ENCODE data around the gene PADI2.
"Not testable (repeated sequence)": the region's sequence is repeated elsewhere in the genome, so short reads cannot be mapped to it uniquely, and the experiment has no call there.

PADI2 gene

DNA sequence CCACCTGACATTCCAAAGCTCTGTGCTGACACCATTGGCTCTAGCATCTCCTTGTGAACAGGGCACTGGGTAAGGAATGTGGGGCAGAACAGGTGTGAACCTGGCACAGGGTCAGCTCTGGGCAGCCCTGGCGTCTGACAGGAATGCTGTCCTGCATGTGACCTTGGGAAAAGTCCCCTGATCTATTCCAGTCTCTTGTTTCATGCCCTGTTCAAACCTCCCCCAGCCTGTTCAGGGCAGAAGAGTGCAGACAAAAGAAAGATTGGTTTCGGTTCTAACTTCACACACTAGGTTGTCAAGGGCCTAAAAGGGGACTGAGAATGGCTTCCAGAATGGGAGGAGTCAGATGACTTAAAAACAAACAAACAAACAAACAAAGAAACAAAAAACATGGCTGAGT is 37.8 kb downstream of the PADI2 start:
- no peak for DNase-seq (ENCODE audit: low spot score)

GRCh38 chr1:17080880-17081279 is 38.4 kb downstream of the PADI2 start:
- DNase-seq (ENCODE audit: low spot score), result no peak

- no peak for DNase-seq (ENCODE audit: low spot score)
Measured at GRCh38 chr1:17080085-17080759, 39.0 kb downstream of the PADI2 start.

DNA sequence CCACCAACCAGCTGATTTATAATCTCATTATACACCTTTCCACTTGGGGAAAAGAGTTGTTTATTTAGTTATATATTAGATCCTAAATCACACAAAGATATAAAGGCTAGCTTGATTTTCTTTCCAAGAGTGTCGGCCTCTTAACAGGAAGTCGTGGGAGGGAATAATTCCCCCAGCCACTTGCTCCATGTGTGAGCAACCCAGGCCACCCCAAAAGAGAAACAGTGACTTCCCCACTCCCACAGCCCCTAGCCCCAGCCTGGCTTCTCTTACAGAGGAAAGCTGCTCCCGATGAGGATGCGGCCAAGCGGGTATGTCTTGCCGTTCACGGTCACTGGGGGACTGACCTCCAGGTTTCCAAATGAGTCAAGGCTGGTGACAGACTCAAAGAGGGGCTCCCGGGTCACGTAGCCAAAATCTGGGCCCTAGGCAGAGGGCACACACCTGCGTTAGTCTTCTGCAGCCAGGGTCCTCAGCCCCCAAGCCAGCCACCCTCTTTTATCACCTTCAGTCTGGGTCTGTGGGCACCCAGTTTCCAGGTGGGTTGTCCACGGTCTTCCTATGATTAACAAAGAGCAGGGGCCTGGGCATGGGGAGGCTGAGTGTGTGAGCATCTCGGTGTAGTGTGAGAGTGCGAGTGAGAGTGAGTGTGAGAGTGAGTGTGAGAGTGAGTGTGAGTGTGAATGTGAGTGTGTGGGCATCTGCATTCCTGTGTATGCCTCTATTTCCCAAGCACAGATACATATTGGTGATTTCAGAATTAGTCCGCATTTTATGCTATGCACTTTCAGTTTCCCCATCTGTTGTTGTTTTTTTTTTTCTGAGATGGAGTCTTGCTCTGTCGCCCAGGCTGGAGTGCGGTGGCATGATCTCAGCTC is 40.0 kb downstream of the PADI2 start:
- no peak for DNase-seq (ENCODE audit: low spot score)

- DNase-seq (ENCODE audit: low spot score), result no peak
Measured at GRCh38 chr1:17075470-17076255, 43.6 kb downstream of the PADI2 start.

GRCh38 chr1:17071794-17072193 is 47.5 kb downstream of the PADI2 start:
- no peak for DNase-seq (ENCODE audit: low spot score)

GRCh38 chr1:17070163-17070525 is 49.1 kb downstream of the PADI2 start:
- no peak for DNase-seq (ENCODE audit: low spot score)

GRCh38 chr1:17069452-17070162 is 49.6 kb downstream of the PADI2 start:
- no peak for DNase-seq (ENCODE audit: low spot score)

DNA sequence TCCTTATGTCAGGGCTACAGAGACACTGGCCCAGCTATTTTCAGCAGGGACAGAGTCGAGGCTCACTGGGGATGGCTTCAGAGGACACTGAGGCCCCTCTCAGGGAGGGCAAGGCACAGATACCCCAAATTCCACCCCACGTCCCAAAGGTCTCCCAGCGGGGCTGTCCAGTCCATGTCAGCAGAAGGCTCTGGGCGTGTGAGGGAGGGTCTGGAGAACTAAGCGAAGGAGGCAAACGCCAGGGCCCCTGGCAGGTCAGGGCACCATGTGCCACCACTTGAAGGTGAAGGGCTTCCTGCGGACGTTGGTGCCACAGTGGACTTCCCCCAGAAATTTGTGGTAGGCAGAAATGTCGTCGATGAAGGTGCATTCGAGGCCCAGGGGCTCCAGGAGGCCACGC is 50.5 kb downstream of the PADI2 start:
- no peak for DNase-seq (ENCODE audit: low spot score)

GRCh38 chr1:17067465-17068240 is 51.6 kb downstream of the PADI2 start:
- no peak for DNase-seq (ENCODE audit: low spot score)

DNA sequence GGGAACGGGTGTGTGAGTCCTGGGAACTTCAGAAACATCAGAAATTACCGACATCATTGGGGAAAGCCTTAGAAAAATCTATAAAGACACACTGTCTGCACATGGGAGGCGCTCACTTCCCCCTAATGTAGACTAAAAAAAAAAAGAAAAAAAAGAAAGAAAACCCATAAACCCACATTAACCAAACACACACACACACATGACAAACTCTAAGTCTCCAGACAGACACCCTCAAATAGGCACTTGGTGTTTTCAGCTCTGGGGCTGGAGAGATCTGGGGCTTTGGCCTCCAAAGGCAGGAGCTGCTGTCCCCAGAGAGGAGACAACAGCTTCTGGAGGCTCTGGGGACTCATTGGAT is 52.2 kb downstream of the PADI2 start:
- DNase-seq (ENCODE audit: low spot score), result no peak

GRCh38 chr1:17066361-17067068 is 52.7 kb downstream of the PADI2 start:
- no peak for DNase-seq (ENCODE audit: low spot score)

- DNase-seq (ENCODE audit: low spot score), result no peak
Measured at GRCh38 chr1:17065666-17066065, 53.6 kb downstream of the PADI2 start.

GRCh38 chr1:17062751-17063150 is 56.5 kb downstream of the PADI2 start:
- not testable (repeated sequence) for DNase-seq (ENCODE audit: low spot score)

DNA sequence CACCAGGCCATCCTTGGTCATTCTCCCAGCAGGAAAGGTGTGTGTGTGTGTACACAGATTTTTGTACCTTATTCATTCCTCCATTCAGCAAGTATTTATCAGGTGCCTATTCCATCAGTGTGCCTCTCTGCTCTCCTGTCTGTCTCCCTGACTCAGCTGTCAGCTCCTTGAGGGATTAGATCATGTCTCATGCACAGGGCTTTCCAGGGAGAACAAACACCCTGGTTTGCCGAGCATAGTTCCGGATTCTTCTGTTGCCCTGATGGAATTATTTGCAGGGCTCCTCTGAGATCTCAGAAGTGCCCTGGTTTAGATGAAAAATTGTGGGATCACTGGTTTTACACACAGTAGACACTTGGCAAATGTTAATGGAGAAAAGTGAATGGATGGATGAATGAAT is 57.4 kb downstream of the PADI2 start:
- no peak for DNase-seq (ENCODE audit: low spot score)

GRCh38 chr1:17061486-17061885 is 57.8 kb downstream of the PADI2 start:
- no peak for DNase-seq (ENCODE audit: low spot score)

GRCh38 chr1:17060306-17060749 is 58.9 kb downstream of the PADI2 start:
- no peak for DNase-seq (ENCODE audit: low spot score)

- no peak for DNase-seq (ENCODE audit: low spot score)
Measured at GRCh38 chr1:17059391-17060305, 59.6 kb downstream of the PADI2 start.

GRCh38 chr1:17056551-17056950 is 62.7 kb downstream of the PADI2 start:
- no peak for DNase-seq (ENCODE audit: low spot score)

DNA sequence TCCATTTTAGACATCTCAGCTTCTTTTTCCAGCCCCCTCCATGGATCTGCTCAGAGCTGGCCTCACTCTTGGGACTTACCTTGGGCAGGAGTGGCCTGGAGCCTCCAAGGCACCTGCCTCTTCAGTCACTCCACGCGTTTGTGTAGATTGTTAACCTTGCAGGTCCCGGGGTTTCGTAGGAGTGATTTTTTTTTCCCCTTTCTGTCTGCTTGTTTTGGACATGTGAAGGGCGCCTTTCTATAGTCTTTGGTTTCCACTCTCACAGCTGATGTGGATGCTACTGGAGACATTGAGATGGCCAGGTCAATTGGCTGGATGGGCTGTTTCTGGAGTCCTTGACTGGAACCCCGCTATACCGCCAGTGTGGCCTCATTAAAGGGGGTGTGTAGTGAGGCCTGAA is 63.5 kb downstream of the PADI2 start:
- DNase-seq (ENCODE audit: low spot score), result no peak

Data from hematopoietic multipotent progenitor cell treated with erythropoietin and hydrocortisone succinate and interleukin-3 and kit ligand, for 15 days (in vitro differentiated cells).